ENCODE results near the gene PTPRK. TPM values are rescaled to one million over a fixed set of nuclear protein-coding genes. Genes with fewer than 3 reads are reported as not detected.

The PTPRK gene
- polyA plus RNA-seq, 3 donors, result 0.01 TPM; not detected in 2

GRCh38 chr6:128007658-128008057 is 512.7 kb downstream of the PTPRK start:
- Histone ChIP-seq H3K36me3 (replicated peaks in 1 of 2; ENCODE audit: control insufficient read depth in 1 of 2, insufficient read depth in 2 of 2, low read length in 2 of 2) (no peaks in the 10 kb centered on the region), H3K27me3 (ENCODE audit: control insufficient read depth in 2 of 2, insufficient read depth in 2 of 2, low read length in 2 of 2) (no peaks in the 10 kb centered on the region), H3K9ac (ENCODE audit: insufficient read depth, low read length, poor library complexity, severe bottlenecking) (no peak overlapping the region), H3K27ac (ENCODE audit: low read depth in 1 of 2, low read length in 2 of 2) (no peak overlapping the region), H4K20me1 (ENCODE audit: insufficient read depth, low read length) (no peaks in the 10 kb centered on the region), H3K79me2 (ENCODE audit: insufficient read depth, low read length) (no peaks in the 10 kb centered on the region), H3K4me2 (replicated peaks; ENCODE audit: extremely low read depth, low read length, poor library complexity, severe bottlenecking) (no peak overlapping the region), H3K9me3 (replicated peaks in 1 of 2; ENCODE audit: control insufficient read depth in 1 of 2, insufficient read depth in 1 of 2, low read length in 2 of 2) (no peaks in the 10 kb centered on the region), H3K4me1 (ENCODE audit: control insufficient read depth in 1 of 2, insufficient read depth in 2 of 2, low read length in 2 of 2) (no peaks in the 10 kb centered on the region), H3K4me3 (replicated peaks in 1 of 3; ENCODE audit: low read depth in 2 of 3, low read length in 3 of 3) (no peak overlapping the region), H2AFZ (ENCODE audit: insufficient read depth, low read depth, low read length, poor library complexity, severe bottlenecking) (no peak overlapping the region)
- H3K27ac Mint-ChIP-seq, result no peak overlapping the region
- H3K4me3 Mint-ChIP-seq, result no peak overlapping the region
- no CpG with 5 or more reads among the region's 1 CpG for WGBS (ENCODE audit: insufficient coverage)
- peaks cover 0 to 2% (median 0%) of the 10 kb centered on the region in 7 donors for H3K9me3 Mint-ChIP-seq
- TF ChIP-seq CTCF (IDR thresholded peaks at IDR 0.05), result no peak
- DNase-seq, result no peak
- no peaks in the 10 kb centered on the region for H3K27me3 Mint-ChIP-seq (ENCODE audit: low read depth in 3 of 3)
- intact Hi-C loops (cut with micrococcal nuclease), result no loop called here
- H3K4me1 Mint-ChIP-seq, result no peaks in the 10 kb centered on the region
- H3K36me3 Mint-ChIP-seq, result no peaks in the 10 kb centered on the region

GRCh38 chr6:128005009-128005408 is 515.4 kb downstream of the PTPRK start:
- no peaks in the 10 kb centered on the region for H3K79me2 ChIP-seq (ENCODE audit: insufficient read depth, low read length)
- H2AFZ ChIP-seq (ENCODE audit: insufficient read depth, low read depth, low read length, poor library complexity, severe bottlenecking), result no peak overlapping the region
- no peaks in the 10 kb centered on the region for H3K27me3 ChIP-seq (ENCODE audit: control insufficient read depth in 2 of 2, insufficient read depth in 2 of 2, low read length in 2 of 2)
- no peaks in the 10 kb centered on the region for H4K20me1 ChIP-seq (ENCODE audit: insufficient read depth, low read length)
- Mint-ChIP-seq H3K27ac (no peak overlapping the region), H3K36me3 (no peaks in the 10 kb centered on the region), H3K4me1 (no peaks in the 10 kb centered on the region), H3K9me3 (no peaks in the 10 kb centered on the region), H3K27me3 (ENCODE audit: low read depth in 3 of 3) (no peaks in the 10 kb centered on the region), H3K4me3 (no peak overlapping the region)
- 96% methylated on average over 3 of the region's 5 CpGs for WGBS (ENCODE audit: insufficient coverage)
- H3K4me1 ChIP-seq (ENCODE audit: control insufficient read depth in 1 of 2, insufficient read depth in 2 of 2, low read length in 2 of 2), result no peaks in the 10 kb centered on the region
- no peak overlapping the region for H3K27ac ChIP-seq (ENCODE audit: low read depth in 1 of 2, low read length in 2 of 2)
- intact Hi-C loops (cut with micrococcal nuclease), result no loop called here
- TF ChIP-seq CTCF (IDR thresholded peaks at IDR 0.05), result no peak
- no peak overlapping the region for H3K4me2 ChIP-seq (replicated peaks; ENCODE audit: extremely low read depth, low read length, poor library complexity, severe bottlenecking)
- H3K9me3 ChIP-seq (replicated peaks in 1 of 2; ENCODE audit: control insufficient read depth in 1 of 2, insufficient read depth in 1 of 2, low read length in 2 of 2), result no peaks in the 10 kb centered on the region
- no peak overlapping the region for H3K4me3 ChIP-seq (replicated peaks in 1 of 3; ENCODE audit: low read depth in 2 of 3, low read length in 3 of 3)
- H3K9ac ChIP-seq (ENCODE audit: insufficient read depth, low read length, poor library complexity, severe bottlenecking), result no peak overlapping the region
- DNase-seq, result no peak
- no peaks in the 10 kb centered on the region for H3K36me3 ChIP-seq (replicated peaks in 1 of 2; ENCODE audit: control insufficient read depth in 1 of 2, insufficient read depth in 2 of 2, low read length in 2 of 2)

All from CD14-positive monocyte (primary cell).